Measurements from ENCODE around the gene DCLK1.

DNA sequence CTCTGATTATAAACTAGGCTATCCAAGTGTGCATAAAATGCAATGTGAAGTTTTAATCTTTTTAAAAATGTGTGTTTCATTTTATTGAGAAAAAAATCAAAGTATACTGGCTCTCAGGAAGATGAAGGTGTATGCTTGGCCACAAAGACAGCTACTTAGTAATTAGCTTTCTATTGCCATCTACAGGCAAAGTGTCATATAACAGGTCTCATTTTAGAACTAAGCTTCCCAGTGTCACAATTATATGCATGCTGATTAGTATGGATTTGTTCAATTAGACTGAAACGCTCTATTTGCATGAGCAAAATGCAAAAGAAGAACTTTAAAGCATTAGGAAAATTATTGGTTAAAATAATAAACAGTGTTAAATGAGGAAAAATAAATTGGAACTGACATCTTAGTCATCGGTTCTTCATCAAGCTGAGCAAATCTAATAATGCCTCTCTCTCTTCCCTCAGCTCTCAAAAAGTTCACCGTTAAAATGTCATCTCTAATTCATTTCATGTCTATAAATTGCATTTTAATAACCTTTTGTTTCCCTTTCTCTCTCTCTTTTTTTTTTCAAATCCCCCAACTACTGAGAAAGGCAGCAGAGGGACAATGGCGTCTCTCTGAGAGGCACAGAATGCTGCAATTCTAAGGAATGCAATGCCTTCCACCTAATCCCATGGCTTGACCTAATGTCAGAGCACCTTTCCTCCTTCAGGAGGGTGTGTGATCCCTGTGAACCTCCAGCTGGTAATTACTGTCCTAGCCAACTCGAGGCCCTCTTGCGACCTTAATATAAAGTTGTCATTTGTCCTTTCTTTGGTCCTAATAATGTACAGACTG, 341.6 kb downstream of the DCLK1 start:
- TF ChIP-seq, protein P1, sequence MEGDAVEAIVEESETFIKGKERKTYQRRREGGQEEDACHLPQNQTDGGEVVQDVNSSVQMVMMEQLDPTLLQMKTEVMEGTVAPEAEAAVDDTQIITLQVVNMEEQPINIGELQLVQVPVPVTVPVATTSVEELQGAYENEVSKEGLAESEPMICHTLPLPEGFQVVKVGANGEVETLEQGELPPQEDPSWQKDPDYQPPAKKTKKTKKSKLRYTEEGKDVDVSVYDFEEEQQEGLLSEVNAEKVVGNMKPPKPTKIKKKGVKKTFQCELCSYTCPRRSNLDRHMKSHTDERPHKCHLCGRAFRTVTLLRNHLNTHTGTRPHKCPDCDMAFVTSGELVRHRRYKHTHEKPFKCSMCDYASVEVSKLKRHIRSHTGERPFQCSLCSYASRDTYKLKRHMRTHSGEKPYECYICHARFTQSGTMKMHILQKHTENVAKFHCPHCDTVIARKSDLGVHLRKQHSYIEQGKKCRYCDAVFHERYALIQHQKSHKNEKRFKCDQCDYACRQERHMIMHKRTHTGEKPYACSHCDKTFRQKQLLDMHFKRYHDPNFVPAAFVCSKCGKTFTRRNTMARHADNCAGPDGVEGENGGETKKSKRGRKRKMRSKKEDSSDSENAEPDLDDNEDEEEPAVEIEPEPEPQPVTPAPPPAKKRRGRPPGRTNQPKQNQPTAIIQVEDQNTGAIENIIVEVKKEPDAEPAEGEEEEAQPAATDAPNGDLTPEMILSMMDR (IDR thresholded peaks at IDR 0.05): peak in 1 of 3 experiments; percentile 41
- TF ChIP-seq POLR2A (IDR thresholded peaks at IDR 0.05) (no peak), POLR2AphosphoS5 (IDR thresholded peaks at IDR 0.05; ENCODE audit: insufficient read depth in 1 of 2, low read depth in 1 of 2) (no peak)

All from vagina (tissue), 2 donors.